GM23338 (cell line): Measurements from ENCODE around the gene PGM3.

Source experiments
- CTCF ChIP-seq, 2 experiments: fragments of 200-600 bp in 1 of 2; sonication (generic) in 1 of 2; conservative IDR thresholded peaks; 2 replicates each; pipeline versions ENCODE4 v1.5.1 to v1.6.1; 2016 to 2017; ENCODE audit warnings: antibody characterized with exemption in 2 of 2, low read depth in 2 of 2, mild to moderate bottlenecking in 2 of 2, moderate library complexity in 1 of 2
- EZH2phosphoT487 ChIP-seq: fragments of 200-600 bp; sonication (generic); IDR thresholded peaks from one replicate; pipeline ENCODE4 v1.8.1; 2018; ENCODE audit warnings: antibody characterized with exemption; ENCODE audit not compliant: unreplicated experiment
- POLR2AphosphoS5 ChIP-seq: IDR thresholded peaks from 2 replicates; pipeline ENCODE4 v1.6.1; 2016; ENCODE audit warnings: antibody characterized with exemption, low read depth

- TF ChIP-seq CTCF (conservative IDR thresholded peaks at IDR 0.05; ENCODE audit: low read depth in 2 of 2) (no peak), EZH2phosphoT487 (no peak), POLR2AphosphoS5 (no peak)
These were observed 24.5 kb downstream of the PGM3 start for GRCh38 chr6:83168556-83168955.
